ENCODE results near the gene BAIAP2.

The BAIAP2 gene

DNA sequence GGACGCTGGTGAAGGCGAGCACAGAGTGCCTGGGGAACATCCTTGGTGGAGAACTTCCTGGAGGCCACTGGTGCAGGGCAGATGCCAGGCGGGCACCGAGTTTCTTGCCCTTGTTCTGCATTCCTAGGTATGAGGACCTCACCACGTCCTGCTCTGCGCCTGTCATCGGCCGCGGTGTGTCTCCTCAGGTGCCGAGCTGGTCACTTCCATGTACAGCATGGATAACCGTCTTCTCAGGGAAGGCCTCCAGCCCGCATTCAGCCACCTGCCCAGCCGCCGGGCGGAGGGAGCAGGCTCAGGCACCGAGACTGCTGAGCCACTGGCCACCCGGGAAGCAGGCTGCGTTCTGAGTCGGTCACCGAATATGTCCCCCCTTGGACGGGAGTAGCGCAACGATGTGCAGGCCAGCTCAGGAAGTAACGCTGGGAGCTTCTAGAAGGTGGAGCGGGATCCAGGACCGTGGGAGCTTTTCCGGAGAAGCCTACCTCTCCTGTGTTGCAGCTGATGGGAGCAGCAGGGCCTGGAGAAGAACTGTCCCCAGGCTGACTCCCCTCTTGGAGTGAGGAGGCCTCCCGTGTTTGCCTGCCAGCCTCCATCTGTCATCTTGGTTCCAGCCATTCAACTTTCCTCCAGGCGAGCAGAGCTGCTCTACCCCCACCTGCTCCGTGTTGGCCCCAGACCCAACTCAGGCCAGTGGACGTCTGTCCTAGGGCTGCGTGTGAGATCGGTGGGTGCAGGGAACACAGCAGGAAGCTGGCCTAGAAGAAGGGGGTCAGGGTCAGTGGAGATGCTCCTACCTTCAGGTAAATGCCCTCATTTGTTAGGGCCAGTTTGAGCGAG, 2.1 kb upstream of the BAIAP2 start:
- TF ChIP-seq, protein P1, sequence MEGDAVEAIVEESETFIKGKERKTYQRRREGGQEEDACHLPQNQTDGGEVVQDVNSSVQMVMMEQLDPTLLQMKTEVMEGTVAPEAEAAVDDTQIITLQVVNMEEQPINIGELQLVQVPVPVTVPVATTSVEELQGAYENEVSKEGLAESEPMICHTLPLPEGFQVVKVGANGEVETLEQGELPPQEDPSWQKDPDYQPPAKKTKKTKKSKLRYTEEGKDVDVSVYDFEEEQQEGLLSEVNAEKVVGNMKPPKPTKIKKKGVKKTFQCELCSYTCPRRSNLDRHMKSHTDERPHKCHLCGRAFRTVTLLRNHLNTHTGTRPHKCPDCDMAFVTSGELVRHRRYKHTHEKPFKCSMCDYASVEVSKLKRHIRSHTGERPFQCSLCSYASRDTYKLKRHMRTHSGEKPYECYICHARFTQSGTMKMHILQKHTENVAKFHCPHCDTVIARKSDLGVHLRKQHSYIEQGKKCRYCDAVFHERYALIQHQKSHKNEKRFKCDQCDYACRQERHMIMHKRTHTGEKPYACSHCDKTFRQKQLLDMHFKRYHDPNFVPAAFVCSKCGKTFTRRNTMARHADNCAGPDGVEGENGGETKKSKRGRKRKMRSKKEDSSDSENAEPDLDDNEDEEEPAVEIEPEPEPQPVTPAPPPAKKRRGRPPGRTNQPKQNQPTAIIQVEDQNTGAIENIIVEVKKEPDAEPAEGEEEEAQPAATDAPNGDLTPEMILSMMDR (IDR thresholded peaks at IDR 0.05; ENCODE audit: low read depth, low read length, missing control alignments), result no peak

DNA sequence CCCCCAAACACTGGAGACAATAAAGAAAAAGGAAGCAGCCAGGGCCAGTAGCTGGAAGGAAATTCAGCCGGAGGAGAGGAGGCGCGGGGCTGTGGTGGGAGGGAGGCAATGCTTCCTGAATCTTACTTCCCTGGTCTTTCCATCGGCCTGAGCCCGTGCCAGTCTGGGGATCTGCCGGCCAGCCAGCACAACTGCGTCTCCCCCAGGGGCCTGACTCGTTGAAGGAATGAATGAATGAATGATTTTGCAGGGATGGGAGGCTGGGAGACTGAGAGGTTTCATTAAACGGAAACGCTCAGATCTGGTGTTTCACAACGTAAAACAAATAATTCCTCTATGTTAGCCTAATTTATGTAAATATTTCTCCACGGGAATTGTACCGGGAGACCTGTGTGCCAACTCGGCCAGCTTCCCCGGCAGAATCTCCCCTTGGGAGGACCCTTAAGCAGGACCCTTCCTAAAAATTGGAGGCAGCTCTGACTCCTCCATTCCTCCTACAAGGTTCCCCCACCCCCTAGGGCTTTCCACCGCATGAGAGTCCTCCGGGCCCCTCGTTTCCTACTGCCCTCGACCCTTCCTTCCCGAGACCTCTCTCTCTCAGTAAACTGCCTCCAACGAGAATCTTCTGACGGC, 1.3 kb upstream of the BAIAP2 start:
- peak overlapping the region; percentile 56 for H3K4me3 ChIP-seq (ENCODE audit: low read depth, low read length)
- in situ Hi-C loops (cut with HindIII; ENCODE audit: low sequenced_read_pairs), result no loop called here
- TF ChIP-seq, protein P1 (IDR thresholded peaks at IDR 0.05; ENCODE audit: low read depth, low read length, missing control alignments), result no peak
- DNase-seq (ENCODE audit: low read depth), result no peak

More for the DNA sequence above, 2.1 kb upstream of the BAIAP2 start:
- no peak overlapping the region for H3K4me3 ChIP-seq (ENCODE audit: low read depth, low read length)
- DNase-seq (ENCODE audit: low read depth), result no peak
- in situ Hi-C loops (cut with HindIII; ENCODE audit: low sequenced_read_pairs), result no loop called here

DNA sequence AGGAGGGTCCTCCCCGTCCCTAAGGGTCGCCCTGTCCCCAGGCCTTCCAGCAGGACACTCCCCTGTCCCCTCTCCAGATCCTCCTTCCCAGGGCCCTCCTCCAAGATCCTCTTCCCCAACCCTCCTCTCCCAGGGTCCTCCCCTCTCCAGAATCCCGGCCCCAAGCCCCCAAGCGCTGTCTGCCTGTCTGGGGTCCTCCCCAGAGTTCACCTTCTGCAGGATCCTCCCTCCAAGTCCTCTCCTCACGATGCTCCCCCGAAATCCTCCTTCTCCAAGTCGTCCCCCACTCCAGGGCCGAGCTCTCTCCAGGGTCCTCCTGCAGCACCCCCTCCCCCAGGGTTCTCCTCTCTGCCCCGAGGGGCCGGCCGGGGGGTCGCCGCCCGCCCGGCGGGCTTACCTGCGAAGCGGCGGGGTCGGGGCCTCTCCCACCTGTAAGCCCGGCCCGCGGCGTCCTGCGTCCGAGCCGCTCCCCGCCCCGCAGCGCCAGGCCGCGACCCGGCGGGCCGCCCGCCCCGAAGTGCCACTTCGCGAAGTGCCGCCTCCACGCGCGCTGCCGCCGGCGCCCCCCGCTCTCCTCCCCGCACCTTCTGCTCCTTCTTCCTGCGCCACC, 678 bp upstream of the BAIAP2 start:
- no peak for DNase-seq (ENCODE audit: low read depth)
- in situ Hi-C loops (cut with HindIII; ENCODE audit: low sequenced_read_pairs), result no loop called here
- H3K4me3 ChIP-seq (ENCODE audit: low read depth, low read length), result peak overlapping the region; percentile 56
- TF ChIP-seq, protein P1 (IDR thresholded peaks at IDR 0.05; ENCODE audit: low read depth, low read length, missing control alignments), result no peak

DNA sequence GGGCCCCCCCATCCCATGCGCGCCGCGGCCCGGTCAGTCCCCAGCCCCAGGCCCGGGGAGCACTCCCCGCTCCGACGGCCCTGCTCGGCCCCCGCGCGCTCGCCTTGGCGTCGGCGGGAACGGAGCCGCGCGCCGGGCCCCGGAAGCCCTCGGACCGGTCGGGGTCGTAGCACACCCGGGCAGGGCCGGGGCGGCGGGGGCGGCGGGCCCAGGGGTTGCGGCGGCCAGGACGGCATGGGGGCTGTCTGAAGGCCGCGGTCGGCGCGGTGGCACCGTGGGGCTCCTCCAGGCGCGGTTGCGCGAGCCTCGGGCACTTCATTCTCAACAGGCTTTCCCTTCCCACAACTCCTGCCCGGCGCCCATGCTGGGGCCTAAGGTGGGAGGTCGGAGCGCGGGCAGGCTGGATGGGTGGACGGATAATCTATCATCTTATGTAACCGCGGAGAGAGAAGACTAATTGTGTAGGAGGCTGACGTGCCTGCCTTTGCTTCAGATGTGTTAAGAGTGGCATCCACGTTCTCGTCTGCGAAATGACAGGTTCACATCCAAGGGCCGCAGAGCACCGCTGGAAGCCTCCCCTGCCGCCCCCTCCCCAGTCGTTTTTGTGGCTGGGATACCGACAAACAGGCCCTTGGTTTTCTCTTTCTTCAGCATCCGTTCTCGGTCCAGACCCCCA, 708 bp downstream of the BAIAP2 start:
- no peak for DNase-seq (ENCODE audit: low read depth)
- TF ChIP-seq, protein P1 (IDR thresholded peaks at IDR 0.05; ENCODE audit: low read depth, low read length, missing control alignments), result no peak
- peak overlapping the region; percentile 50 for H3K4me3 ChIP-seq (ENCODE audit: low read depth, low read length)
- in situ Hi-C loops (cut with HindIII; ENCODE audit: low sequenced_read_pairs), result no loop called here

GRCh38 chr17:81036197-81036941, 1.4 kb downstream of the BAIAP2 start:
- no peak for DNase-seq (ENCODE audit: low read depth)
- H3K4me3 ChIP-seq (ENCODE audit: low read depth, low read length), result peak overlapping the region; percentile 50
- TF ChIP-seq, protein P1 (IDR thresholded peaks at IDR 0.05; ENCODE audit: low read depth, low read length, missing control alignments), result no peak
- in situ Hi-C loops (cut with HindIII; ENCODE audit: low sequenced_read_pairs), result no loop called here

Data from astrocyte of the cerebellum (primary cell).